Measurements from ENCODE around the gene P2RX3.
A peak's percentile ranks its signal among the peaks of the same experiment; 100 is the strongest.
"Not testable (repeated sequence)": the region's sequence is repeated elsewhere in the genome, so short reads cannot be mapped to it uniquely, and the experiment has no call there.

P2RX3 gene

DNA sequence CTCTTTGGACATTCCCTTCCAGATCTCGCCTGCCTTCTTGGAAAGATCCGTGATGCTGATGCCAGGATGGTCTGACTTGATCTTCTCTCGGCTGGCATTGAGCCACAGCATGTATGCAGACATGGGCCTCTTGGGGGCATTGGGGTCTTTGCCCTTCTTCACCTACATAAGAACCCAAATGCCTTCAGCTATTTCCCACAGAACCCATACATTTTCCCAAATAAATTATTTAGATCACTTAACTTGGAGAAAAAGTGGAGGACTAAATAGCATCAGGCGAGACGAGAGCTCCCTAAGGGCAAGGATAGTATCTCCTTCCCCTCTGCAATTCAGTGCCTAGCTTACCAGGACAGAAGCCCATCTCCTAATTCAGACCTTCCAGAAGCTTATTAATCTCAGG is 10.4 kb upstream of the P2RX3 start:
- DNase-seq: no peak

DNA sequence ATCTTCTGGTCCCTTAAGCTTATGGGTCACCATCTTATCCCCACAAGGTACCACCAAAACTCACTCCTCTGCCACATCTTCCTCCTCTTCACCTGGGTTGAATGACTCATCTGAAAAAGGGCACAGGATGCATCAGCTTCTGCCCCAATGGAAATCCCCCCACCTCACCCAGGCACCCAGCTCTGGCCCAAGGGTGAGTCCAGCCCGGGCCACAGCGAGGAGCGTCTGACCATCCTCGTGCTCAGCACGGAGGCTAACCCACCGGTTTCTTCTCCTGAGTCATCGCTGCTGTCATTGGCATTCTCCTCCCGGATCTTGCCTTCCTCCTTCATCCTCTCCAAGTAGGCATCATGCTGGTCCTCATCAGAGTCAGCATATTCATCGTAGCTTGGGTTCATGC is 8.1 kb upstream of the P2RX3 start:
- peak; percentile 44 for DNase-seq

DNA sequence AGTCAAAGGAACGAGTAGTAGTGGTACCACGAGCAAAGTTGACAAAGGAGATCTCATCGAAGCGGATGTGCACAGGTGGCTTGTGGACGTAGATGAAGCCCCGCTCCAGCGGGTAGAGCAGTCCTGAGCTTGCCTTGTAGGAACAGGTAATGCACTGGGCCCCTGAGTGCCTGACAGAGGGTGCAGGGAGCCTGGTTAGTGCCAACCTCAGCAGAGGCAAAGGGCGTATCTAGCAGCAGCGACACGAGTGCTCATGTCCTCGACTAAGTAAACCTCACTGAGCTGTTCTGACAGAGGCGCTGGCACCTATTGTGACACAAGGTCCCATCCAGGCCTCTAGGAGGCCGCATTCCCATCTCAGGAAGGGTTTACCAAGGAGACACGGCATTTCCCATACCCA is 6.4 kb upstream of the P2RX3 start:
- no peak for DNase-seq

DNA sequence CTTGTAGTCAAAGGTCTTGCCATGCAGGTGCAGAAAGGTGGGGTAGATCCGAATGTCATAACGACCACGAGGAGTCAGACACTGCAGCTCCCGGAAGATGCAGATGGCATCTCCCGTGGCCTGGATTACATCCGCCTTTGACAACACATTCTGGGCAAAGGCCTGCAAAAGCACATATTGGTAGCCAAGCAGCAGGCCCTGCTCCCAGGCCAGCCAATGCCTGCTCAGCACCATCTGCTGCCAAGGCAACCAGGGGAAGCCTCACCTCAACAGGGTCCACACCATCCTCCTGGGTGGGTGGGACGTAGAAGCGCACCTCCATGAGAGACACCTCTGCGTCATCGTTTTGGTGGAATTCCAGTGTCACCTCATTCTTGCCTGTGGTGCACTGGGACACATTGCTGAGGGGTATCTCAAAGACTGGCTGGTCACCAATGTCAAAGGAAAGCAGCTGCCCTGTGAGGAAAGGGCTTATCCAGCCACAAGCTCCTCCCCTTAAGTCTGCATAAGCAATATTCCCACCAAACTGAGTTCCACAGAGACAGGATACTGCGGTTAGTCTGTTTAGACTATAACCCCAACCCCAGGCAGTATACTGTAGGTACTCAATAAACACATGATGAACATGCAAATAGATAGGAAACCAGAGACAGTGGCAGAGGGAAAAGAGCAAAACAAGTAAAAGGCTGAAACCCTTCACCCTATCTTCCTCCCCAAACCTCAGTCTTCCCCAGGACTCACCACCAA is 5.3 kb upstream of the P2RX3 start:
- DNase-seq: no peak

DNA sequence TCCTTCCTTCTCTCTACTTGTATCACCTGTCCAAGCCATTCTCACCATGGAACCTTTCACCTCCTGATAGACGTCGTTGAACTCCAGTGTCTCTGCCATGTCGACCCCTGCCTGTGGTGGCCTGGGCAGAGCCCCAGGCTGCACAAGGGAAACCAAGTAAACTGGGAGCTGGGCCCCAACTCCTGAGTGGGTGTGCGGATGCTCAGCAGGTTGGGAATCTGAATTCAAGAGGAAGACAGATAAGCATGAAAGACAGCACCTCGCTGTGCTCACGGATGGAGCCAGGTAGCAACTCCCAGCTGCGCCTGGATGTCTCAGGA is 3.2 kb upstream of the P2RX3 start:
- DNase-seq: no peak

DNA sequence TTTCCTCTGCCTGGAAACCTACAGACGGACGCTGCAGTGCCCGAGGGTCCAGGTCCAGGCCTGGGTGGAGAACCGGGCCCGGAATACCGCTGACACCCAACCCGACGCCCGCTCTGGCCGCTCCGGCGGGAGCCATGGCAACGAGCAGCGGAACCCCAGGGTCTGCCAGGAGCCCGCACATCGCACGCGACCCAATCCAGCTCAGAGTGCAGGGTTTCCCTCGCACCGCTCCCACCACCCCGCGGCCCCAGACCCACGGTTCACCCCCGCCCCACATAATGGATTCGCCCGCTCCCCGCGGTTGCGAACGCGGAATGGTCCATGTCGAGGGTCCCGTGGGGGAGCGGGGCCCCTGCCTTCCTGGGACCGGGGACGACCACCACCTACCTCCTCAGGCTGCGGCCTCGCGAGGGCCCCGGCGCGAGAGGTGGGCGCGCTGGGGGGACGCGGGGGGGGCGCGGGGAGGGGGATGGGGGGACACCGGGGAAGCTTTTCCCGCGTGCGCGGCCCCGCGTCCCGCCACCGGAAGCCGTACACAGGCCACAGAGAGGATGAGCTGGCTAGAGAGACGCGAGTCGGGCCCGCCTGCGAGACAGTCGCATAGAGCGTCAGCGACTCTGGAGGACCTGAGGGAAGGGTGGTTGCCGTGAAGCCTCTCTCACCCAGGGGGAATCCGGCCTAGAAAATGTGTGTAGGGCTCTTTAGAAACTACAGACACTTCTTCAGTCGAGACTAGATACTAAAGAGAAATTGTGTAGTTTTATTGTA is 2.6 kb upstream of the P2RX3 start, which contains the start of gene SSRP1:
Gene SSRP1 (minus strand): TSS at position 550 of the 768 bp plus-strand sequence. CDS start 771 bp downstream, outside the sequence.
- DNase-seq: peak; percentile 93

DNA sequence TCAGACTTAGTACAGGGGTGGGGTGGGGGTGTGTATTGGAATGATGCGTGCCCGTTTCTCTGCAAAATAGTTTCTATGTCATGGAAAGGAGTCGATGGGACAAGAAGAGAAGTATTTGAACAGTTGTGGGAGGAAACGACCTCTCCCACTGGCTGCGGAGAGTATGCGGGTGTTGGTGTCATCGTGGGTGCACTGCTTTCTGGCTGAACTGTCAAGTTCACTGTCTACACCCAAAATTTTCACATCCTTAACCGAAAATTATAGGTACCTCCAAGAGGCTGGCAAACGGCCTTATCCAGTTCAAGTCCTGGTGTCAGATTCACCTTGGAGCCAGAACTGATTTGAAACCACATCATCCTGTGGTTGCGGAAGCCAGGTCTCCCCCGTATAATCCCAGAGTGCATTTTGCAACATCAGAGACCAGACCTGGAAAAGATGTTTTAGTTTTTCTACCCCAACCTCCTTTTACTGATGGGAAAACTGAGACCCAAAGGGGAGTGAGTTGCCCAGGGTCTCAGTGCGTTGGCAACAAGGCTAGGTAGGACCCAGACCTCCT is 2.0 kb upstream of the P2RX3 start:
- peak; percentile 8 for DNase-seq

DNA sequence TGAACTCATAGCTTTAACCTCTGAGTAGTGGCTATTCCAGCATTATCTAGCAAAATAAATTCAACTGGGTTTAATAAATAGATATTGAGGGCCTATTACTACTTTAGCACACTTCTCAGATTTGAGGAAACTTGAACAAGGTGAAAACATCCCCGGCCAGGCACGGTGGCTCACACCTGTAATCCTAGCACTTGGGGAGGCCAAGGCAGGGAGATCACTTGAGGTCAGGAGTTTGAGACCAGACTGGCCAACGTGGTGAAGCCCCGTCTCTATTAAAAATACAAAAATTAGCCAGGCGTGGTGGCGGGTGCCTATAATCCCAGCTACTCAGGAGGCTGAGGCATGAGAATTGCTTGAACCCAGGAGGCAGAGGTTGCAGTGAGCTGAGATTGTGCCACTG is 1.3 kb upstream of the P2RX3 start:
- DNase-seq: not testable (repeated sequence)

DNA sequence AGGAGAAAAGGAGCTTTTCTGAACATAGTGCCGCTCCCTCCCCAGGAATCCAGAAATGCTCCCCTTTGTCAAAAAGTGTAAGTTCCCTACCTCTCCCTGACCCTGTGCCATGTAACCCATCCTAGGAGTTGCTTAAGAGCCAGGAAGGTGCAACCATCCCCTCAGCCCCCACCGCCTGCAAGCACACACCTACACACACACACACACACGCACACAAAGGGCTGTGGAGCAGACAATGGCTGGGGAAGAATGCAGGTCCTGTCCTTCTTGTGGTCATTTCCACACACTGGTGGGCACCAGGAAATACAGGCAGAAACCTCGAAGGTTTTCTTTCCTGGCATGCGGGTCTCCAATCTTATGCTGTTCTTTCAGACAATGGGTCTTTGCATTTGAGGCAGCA is 1.2 kb downstream of the P2RX3 start:
- DNase-seq: no peak

DNA sequence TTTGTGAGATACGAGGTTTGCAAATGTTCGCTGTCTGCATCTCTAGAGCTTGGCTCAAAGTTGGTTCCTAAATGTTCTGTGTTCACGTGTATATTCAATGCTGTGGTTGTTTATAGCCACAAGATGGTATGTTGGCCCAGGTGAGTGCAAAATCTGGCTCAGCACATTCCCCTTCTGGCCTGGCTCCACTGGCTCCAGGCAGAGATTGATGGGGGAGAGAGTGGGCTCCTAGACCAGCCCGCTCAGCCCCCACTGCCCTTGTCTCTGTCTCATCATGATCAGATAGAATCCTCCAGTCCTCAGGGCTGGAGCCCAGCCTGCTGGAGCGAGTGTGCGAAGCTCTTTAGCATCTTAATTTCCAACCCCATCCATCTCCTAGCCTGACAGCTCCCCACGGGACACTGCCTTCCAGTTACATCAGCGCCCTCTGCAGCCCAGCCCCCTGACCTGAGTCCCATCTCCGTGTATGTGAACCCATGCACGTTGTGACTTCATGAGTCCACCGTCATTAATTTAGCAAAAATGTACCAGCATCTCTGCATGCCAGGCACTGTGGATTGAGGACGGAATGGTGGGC is 2.0 kb downstream of the P2RX3 start:
- no peak for DNase-seq

DNA sequence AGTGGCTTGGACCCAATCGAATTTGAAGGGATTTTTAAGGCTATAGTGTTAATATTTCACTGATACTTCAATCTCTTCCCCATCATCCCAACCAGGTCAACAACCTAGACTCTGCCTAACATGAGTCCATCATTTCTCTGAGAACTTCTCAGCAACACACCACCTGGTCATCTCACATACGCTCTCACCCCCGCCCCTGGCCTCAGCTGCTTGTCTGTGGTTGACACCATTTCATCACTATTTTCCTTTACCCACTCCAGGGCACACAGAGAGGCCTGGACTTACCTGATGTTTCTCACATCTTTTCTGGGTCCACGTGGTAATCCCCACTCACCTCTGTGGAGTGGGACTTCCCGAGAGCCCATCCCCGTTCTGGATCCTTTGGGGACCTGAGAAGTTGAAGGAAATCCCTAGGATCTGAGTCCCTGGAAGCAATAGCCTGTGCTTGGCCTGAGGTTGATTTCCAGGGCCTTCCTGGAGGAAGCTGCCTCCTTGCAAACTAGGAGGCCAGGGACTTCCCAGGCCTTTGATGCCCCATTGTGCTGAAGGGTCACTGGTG is 3.2 kb downstream of the P2RX3 start:
- no peak for DNase-seq

DNA sequence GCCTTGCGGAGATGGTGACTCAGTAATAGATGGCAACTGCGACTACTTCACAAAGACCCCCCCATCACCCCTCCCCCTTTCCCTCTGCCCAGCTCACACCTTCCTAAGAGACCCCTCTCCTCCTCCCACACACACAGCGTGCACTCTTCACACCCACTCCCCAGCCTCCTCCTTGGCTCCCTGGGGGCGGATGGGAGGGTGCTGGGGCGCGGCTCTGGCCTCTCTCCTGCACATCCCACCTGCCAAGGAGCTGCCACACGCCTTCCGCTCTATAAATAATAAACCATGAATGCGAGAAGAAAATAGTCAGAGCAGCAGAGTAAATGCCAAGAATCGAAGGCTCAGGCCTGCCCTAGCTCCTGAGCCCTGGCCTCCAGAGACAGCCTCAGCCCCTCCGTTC is 4.5 kb downstream of the P2RX3 start:
- no peak for DNase-seq

DNA sequence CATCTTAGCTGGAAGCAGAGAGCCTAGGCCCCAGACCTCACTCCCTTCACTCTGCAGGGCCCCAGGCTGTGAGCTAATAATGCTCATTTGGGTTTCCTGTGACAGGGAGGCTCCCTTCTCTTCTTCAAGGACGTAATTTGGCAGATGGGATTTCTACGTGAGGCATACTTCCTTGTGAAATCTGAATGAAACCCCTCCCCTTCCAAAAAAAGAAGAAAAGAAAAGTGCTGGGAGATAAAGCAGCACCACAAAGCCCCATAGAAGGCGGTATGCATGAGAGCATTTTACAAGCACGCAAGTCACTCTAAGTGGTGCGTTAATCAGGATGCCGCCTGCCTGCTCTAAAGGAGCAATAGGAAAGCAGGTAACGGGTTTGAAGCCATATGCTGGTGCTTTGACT is 5.7 kb downstream of the P2RX3 start:
- no peak for DNase-seq

DNA sequence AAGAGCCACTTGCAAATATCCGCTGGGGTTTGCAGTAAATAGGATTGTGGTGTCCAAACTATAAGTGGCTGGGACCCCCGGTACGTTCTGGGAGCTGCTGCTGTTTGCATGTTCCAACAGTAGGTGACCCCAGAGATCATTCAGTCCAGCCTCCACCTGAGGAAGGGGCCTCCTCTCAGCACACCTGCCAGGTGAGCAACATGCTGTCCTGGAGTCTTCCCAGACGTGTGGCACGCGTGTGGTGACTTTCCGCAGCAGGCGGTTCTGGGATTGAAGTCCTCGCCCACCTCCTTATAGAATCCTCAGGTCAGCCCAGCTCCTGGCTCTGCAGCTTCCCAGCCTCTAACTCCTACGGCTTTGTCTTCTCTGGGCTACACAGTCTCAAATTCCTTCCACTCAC is 6.7 kb downstream of the P2RX3 start:
- no peak for DNase-seq

DNA sequence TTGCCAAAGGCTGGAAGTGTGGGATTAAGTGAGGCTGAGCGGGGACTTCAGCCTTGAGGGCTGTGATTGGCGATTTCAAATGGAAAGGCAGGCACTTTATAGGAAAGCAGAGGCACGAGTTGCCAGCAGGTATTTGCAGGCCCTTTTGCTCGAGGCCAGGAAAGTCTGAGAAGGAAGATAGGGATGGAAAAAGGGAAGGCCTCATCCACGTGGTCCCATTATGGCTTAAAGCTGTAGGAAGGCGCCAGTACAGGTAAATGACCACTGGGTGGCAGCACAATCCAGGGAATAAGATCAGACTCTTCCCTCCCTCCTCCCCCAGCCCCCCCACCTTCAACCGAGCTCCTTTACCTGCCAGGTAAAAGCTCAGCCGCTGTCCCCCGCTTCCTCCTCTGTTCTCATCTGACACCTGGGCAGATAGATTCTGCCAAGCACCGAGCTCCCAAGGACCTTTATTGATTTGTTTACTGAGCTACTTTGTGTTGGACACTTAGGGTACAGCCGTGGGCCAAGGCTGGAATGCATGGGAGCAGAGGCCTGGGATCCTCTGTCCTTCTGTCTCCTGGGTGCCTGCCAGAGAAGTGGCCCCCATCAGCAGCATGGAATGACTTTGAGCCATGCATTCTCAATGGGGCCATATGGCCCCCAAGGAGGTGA is 7.5 kb downstream of the P2RX3 start:
- peak; percentile 69 for DNase-seq

DNA sequence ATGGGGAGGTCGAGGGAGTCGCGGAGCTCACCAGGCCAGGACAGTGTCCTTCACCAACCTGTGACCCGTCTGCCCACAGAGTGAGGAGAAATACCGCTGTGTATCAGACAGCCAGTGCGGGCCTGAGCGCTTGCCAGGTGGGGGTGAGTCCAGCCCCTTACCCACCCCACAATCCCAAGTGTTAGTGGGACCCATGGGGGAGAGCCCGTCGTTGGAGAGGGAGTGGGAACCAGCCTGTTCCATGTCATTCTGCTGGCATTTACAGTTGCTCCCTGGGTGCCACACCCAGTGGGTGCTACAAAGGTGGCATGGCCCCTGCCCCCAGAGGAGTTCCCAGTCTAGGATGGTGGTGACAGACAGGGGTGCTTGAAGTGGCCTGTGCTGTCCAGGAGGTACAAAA is 9.2 kb downstream of the P2RX3 start:
- DNase-seq: no peak

DNA sequence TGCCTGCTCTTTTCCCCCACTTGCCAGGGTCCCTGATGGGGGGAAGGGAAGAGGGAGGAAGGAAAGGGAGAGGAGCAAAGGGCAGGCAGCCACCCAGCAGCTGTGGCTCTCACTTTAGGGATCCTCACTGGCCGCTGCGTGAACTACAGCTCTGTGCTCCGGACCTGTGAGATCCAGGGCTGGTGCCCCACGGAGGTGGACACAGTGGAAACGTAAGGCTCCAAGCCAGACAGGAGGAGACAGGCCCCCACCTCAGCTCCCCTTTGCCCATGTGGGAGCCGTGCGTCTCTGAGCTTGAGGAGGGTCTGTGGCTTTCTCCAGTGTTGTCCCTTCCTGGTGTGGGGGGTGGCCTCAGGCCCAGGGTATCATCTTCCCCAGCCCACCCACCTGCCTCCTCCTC is 9.9 kb downstream of the P2RX3 start:
- DNase-seq: no peak

DNA sequence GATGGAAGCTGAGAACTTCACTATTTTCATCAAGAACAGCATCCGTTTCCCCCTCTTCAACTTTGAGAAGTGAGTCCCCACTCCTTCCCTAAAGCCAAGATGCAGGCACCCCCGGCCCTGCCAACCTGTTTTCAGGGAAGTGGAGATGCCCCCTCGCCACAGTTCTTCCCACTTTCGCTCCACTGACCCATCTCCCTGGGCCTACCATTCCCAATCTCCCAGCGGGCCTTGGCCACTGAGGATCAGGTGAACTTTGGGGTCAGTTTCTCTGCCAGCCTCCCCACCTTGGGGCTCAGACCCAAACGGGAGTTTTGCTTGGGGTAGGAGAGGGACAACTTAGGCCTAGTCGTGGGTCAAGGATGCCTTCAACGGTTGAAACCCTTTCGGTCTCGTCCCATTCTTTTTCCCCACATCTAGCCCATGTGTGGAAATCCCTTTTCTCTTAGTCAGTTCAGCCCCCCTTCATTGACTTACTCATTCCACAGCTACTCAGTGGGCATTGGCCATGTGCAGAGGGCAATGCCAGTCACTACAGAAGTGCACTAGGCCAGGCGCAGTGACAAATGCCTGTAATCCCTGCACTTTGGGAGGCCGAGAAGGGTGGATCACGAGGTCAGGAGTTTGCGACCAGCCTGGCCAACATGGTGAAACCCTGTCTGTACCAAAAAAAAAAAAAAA is 10.6 kb downstream of the P2RX3 start:
- no peak for DNase-seq

DNA sequence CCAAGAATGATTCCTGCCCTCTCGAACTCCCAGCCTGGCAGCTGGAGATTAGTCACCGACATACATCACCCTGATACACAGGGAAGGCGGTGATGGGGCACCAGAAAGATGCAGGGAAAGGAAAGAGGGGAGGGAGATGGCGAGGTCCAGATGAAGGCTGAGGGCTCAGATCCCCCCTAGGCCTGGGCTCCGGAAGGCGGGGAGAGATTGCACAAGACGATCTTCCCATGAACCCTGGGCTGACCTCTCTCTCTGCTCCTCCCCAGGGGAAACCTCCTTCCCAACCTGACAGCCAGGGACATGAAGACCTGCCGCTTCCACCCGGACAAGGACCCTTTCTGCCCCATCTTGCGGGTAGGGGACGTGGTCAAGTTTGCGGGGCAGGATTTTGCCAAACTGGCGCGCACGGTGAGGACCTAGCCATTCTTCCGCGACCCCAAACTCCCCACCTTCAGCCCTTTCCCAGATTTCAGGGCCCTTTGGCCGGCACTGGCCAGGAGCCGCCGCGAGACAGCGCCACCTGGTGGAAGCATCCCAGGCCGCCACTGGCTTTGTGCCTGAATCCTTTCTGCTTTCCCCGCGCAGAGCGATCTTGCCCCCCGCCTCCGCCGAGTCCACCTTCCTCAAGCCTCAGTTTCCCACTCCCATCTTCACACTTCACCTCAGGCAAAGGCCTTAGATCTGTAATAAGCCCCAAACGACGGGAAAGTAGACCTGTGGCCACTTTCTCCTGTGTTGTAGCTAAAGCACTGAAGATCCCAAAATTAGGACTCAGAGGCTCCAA is 11.5 kb downstream of the P2RX3 start:
- DNase-seq: peak; percentile 49

DNA sequence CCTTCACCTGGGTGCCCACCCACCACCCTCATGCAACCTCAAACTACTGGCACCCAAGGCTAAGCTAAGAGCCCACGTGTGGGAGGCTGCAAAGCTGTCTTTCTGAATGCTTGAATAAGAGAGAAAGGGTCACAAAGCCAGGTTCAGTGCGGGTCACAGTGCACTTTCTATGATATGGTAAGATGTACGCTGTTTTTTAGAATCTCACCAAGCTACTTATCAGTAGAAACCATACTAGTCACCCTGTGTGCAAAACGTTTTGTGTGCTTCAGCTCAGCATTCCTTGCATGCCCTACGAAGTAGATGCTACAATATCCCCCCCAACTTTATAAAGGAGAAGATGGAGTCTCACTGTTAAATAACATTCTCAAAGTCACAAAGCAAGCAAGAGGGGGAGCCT is 14.9 kb downstream of the P2RX3 start:
- DNase-seq: no peak

DNA sequence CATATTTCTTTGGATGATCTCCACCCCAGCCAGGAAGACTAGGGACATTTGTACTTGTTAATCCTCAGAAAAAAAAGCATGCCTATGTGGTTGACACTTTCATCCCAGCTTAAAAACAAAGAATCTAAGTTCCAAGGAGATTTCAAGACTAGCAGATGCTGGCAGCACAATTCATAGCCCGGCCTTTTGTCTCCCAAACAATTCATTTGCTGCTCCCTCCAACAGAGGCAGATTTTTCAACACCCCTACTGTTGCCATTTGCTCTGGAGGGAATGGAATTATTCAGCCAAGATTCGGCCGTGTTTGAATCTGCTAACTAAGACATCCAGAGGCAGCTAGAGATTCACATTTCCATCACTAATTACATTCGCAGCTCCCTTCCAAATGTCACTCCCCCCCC is 15.3 kb downstream of the P2RX3 start:
- no peak for DNase-seq

DNA sequence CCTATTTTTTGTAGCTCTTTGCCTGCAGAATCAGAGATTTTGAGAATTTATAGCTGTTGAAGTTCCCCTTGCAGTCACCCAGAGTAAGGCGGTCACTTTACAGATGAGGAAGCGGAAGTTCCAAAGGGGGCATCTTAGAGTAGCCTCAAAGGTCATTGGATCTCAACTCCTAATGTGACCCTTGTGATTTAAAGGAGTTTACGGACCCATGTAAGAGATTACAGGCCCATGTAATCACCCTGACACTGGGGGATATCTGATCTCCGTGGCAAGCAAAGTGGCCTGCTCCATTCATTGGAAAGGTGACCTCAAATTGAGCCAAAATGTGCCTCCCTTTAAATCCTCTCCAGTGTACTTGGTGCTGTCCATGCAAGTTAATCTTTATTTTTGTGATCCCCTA is 15.7 kb downstream of the P2RX3 start:
- no peak for DNase-seq

Measured in activated CD4-positive, alpha-beta T cell treated with anti-CD3 and anti-CD28 coated beads, Interleukin-2, amount 50 U/mL, for 16 hours (primary cell).